Natural killer cell (primary cell): Measurements from ENCODE around the gene PHF19. TPM values are rescaled to one million over a fixed set of nuclear protein-coding genes. Genes with fewer than 3 reads are reported as not detected.

Experiments used
- ATAC-seq, 3 donors: fragments of 150-1000 bp in 2 of 3; fragments of 200-7000 bp in 1 of 3; cut with Tn5 transposase; 1 replicate in 1 of 3; 2 replicates in 2 of 3; pipeline ENCODE4 v1.10.0; 2021; ENCODE audit warnings: mild to moderate bottlenecking in 2 of 3, moderate library complexity in 2 of 3
- DNase-seq, 2 donors: peaks; one replicate each; pipeline versions ENCODE4 v3.0.0 to v3.0.0-alpha.2; 2013 to 2021; ENCODE audit warnings: mixed read lengths in 1 of 2
- H3K27ac ChIP-seq: one replicate; pipeline ENCODE4 v1.5.1; 2013; ENCODE audit warnings: mild to moderate bottlenecking, low read length
- H3K27me3 ChIP-seq: one replicate; pipeline ENCODE4 v1.6.1; 2013; ENCODE audit warnings: low read length; ENCODE audit not compliant: control insufficient read depth, insufficient read depth
- H3K36me3 ChIP-seq: one replicate; pipeline ENCODE4 v1.6.1; 2013; ENCODE audit warnings: low read length; ENCODE audit not compliant: control insufficient read depth, insufficient read depth
- H3K4me1 ChIP-seq: one replicate; pipeline ENCODE4 v1.6.1; 2013; ENCODE audit warnings: low read length; ENCODE audit not compliant: control insufficient read depth, insufficient read depth
- H3K4me3 ChIP-seq: one replicate; pipeline ENCODE4 v1.5.1; 2013; ENCODE audit warnings: low read length
- H3K9me3 ChIP-seq: one replicate; pipeline ENCODE4 v1.6.1; 2013; ENCODE audit warnings: low read length; ENCODE audit not compliant: control insufficient read depth, insufficient read depth
- H3K27ac Mint-ChIP-seq, 2 donors: one replicate each; pipeline ENCODE4 v1.8.0; 2022; ENCODE audit warnings: mild to moderate bottlenecking in 2 of 2, mixed read lengths in 2 of 2, moderate library complexity in 1 of 2
- H3K27me3 Mint-ChIP-seq, 2 donors: one replicate each; pipeline ENCODE4 v1.8.0; 2022; ENCODE audit warnings: low read depth in 2 of 2, mixed read lengths in 2 of 2
- H3K36me3 Mint-ChIP-seq: one replicate; pipeline ENCODE4 v1.8.0; 2022; ENCODE audit warnings: mixed read lengths
- H3K4me1 Mint-ChIP-seq, 2 donors: one replicate each; pipeline ENCODE4 v1.8.0; 2022; ENCODE audit warnings: mixed read lengths in 2 of 2
- H3K4me3 Mint-ChIP-seq: one replicate; pipeline ENCODE4 v1.8.0; 2022; ENCODE audit warnings: mild to moderate bottlenecking, moderate library complexity, mixed read lengths
- H3K9me3 Mint-ChIP-seq, 2 donors: one replicate each; pipeline ENCODE4 v1.8.0; 2022; ENCODE audit warnings: mixed read lengths in 2 of 2
- CTCF ChIP-seq: fragments of 200-600 bp; IDR thresholded peaks from one replicate; pipeline ENCODE4 v1.8.0; 2022; ENCODE audit warnings: antibody characterized with exemption
- WGBS: methylation state at CpG from one replicate; pipeline ENCODE4 v1.1.7; 2013; ENCODE audit warnings: missing lambda C conversion rate; ENCODE audit not compliant: insufficient coverage; 5-methylcytosine and 5-hydroxymethylcytosine counted together
- intact Hi-C: fragments of 100-400 bp; cut with micrococcal nuclease; formaldehyde crosslinking; loops from one replicate; pipeline ENCODE4 v1.14.2; 2022
- total RNA-seq, 4 donors: library from RNA; stranded (reverse); fragments of 120-200 nt in 1 of 4; gene quantifications; one replicate each; pipeline versions ENCODE4 v1.2.3 to v1.2.4, GENCODE V29; 2013 to 2022

The PHF19 gene
- total RNA-seq, 3 donors from 2014 or later (not counting 1 experiment from before 2014, with no cell fraction given): 34.1 to 54.0 (median 47.8) TPM

GRCh38 chr9:120891245-120891883, 14.4 kb upstream of the PHF19 start:
- peaks cover 15 to 19% of the 10 kb centered on the region in 2 donors for H3K4me1 Mint-ChIP-seq

GRCh38 chr9:120890320-120891244, 13.6 kb upstream of the PHF19 start:
- H3K4me3 ChIP-seq: no peak overlapping the region
- Mint-ChIP-seq H3K36me3 (no peaks in the 10 kb centered on the region), H3K4me3 (no peak overlapping the region), H3K27ac (no peak overlapping the region), H3K4me1 (peaks cover 15 to 23% of the 10 kb centered on the region in 2 donors), H3K27me3 (peaks cover 0 to 3% of the 10 kb centered on the region in 2 donors), H3K9me3 (no peaks in the 10 kb centered on the region)
- H3K36me3 ChIP-seq: no peaks in the 10 kb centered on the region
- H3K9me3 ChIP-seq: no peaks in the 10 kb centered on the region
- TF ChIP-seq CTCF: no peak
- H3K27ac ChIP-seq: peak overlapping the region; percentile 23
- ATAC-seq (peak in 1 of 3 donors; percentile 26), DNase-seq (peak in 1 of 2 donors; percentile 86)
- H3K27me3 ChIP-seq: no peaks in the 10 kb centered on the region
- peaks cover 39% of the 10 kb centered on the region for H3K4me1 ChIP-seq
- intact Hi-C loops: no loop called here
- WGBS: 74% methylated on average over 10 of the region's 14 CpGs

More at GRCh38 chr9:120891245-120891883, 14.4 kb upstream of the PHF19 start:
- H3K36me3 ChIP-seq: no peaks in the 10 kb centered on the region
- Mint-ChIP-seq H3K27me3 (no peaks in the 10 kb centered on the region), H3K27ac (no peak overlapping the region), H3K4me3 (no peak overlapping the region), H3K36me3 (no peaks in the 10 kb centered on the region), H3K9me3 (no peaks in the 10 kb centered on the region)
- no peak for TF ChIP-seq CTCF
- ATAC-seq: no peak
- no peaks in the 10 kb centered on the region for H3K27me3 ChIP-seq
- H3K27ac ChIP-seq: no peak overlapping the region
- DNase-seq: peak in 1 of 2 donors; percentile 73
- intact Hi-C loops: no loop called here
- H3K4me1 ChIP-seq: peaks cover 39% of the 10 kb centered on the region
- no peak overlapping the region for H3K4me3 ChIP-seq
- no peaks in the 10 kb centered on the region for H3K9me3 ChIP-seq
- 79% methylated on average over 9 of the region's 10 CpGs for WGBS

- H3K36me3 ChIP-seq: no peaks in the 10 kb centered on the region
- Mint-ChIP-seq H3K27ac (peak overlapping the region in 1 of 2 donors; percentile 24), H3K9me3 (no peaks in the 10 kb centered on the region), H3K27me3 (peaks cover 0 to 3% of the 10 kb centered on the region in 2 donors), H3K4me3 (no peak overlapping the region), H3K4me1 (peaks cover 15 to 23% of the 10 kb centered on the region in 2 donors), H3K36me3 (no peaks in the 10 kb centered on the region)
- 94% methylated on average over 1 of the region's 1 CpG for WGBS
- H3K4me3 ChIP-seq: no peak overlapping the region
- ATAC-seq (no peak), DNase-seq (peak in 1 of 2 donors; percentile 45)
- H3K9me3 ChIP-seq: no peaks in the 10 kb centered on the region
- no peak overlapping the region for H3K27ac ChIP-seq
- H3K4me1 ChIP-seq: peaks cover 39% of the 10 kb centered on the region
- no peaks in the 10 kb centered on the region for H3K27me3 ChIP-seq
- intact Hi-C loops: no loop called here
- TF ChIP-seq CTCF: no peak
Measured at GRCh38 chr9:120889606-120890271, 12.8 kb upstream of the PHF19 start.
